Stimulated activated naive CD8-positive, alpha-beta T cell treated with anti-CD3 and anti-CD28 coated beads, Interleukin-15, amount 100 ng/mL, for 72 hours (primary cell): ENCODE results near the gene CD1B.
A peak's percentile ranks its signal among the peaks of the same experiment; 100 is the strongest.
"Not testable (repeated sequence)": the region's sequence is repeated elsewhere in the genome, so short reads cannot be mapped to it uniquely, and the experiment has no call there.

Experiments
- ATAC-seq: fragments of 150-1000 bp; cut with Tn5 transposase; 2 replicates; pipeline ENCODE4 v1.10.0; 2021; ENCODE audit warnings: mild to moderate bottlenecking, moderate library complexity
- DNase-seq, 2 donors: peaks; one replicate each; pipeline ENCODE4 v3.0.0; 2021 to 2022
- H3K27ac Mint-ChIP-seq, 2 donors: one replicate each; pipeline ENCODE4 v1.8.0; 2022; ENCODE audit warnings: mild to moderate bottlenecking in 2 of 2, mixed read lengths in 2 of 2, moderate library complexity in 2 of 2
- H3K27me3 Mint-ChIP-seq: one replicate; pipeline ENCODE4 v1.8.0; 2022; ENCODE audit warnings: mixed read lengths
- H3K4me1 Mint-ChIP-seq: one replicate; pipeline ENCODE4 v1.8.0; 2022; ENCODE audit warnings: mild to moderate bottlenecking, mixed read lengths
- H3K4me3 Mint-ChIP-seq, 2 donors: one replicate each; pipeline ENCODE4 v1.8.0; 2022; ENCODE audit warnings: mild to moderate bottlenecking in 2 of 2, mixed read lengths in 2 of 2, moderate library complexity in 1 of 2
- H3K9me3 Mint-ChIP-seq, 2 donors: one replicate each; pipeline ENCODE4 v1.8.0; 2022; ENCODE audit warnings: mixed read lengths in 2 of 2

Gene CD1B

GRCh38 chr1:158286487-158286886, 44.8 kb downstream of the CD1B start:
- H3K4me1 Mint-ChIP-seq, result peaks cover 22% of the 10 kb centered on the region
- ATAC-seq (peak; percentile 35), DNase-seq (no peak)
- H3K27ac Mint-ChIP-seq, result peak overlapping the region in 1 of 2 donors; percentile 94
- H3K27me3 Mint-ChIP-seq, result peaks cover 20% of the 10 kb centered on the region
- peaks cover 9 to 10% of the 10 kb centered on the region in 2 donors for H3K9me3 Mint-ChIP-seq
- peak overlapping the region in 1 of 2 donors; percentile 47 for H3K4me3 Mint-ChIP-seq

- peak overlapping the region; percentile 35 to 57 for H3K4me3 Mint-ChIP-seq
- H3K4me1 Mint-ChIP-seq, result peaks cover 22% of the 10 kb centered on the region
- DNase-seq, result peak in 1 of 2 donors; percentile 13
- H3K27me3 Mint-ChIP-seq, result peaks cover 20% of the 10 kb centered on the region
- ATAC-seq, result peak; percentile 62
- peaks cover 10 to 17% of the 10 kb centered on the region in 2 donors for H3K9me3 Mint-ChIP-seq
- peak overlapping the region; percentile 5 to 71 for H3K27ac Mint-ChIP-seq
Observed at GRCh38 chr1:158285756-158286241, 45.5 kb downstream of the CD1B start.

- no peak for DNase-seq
- H3K27me3 Mint-ChIP-seq, result peaks cover 20% of the 10 kb centered on the region
- ATAC-seq, result peak; percentile 80
- no peak overlapping the region for H3K4me3 Mint-ChIP-seq
- peaks cover 22% of the 10 kb centered on the region for H3K4me1 Mint-ChIP-seq
- H3K27ac Mint-ChIP-seq, result no peak overlapping the region
- H3K9me3 Mint-ChIP-seq, result peaks cover 11 to 17% of the 10 kb centered on the region in 2 donors
Observed at GRCh38 chr1:158283965-158284364, 47.4 kb downstream of the CD1B start.

GRCh38 chr1:158282421-158282820, 48.9 kb downstream of the CD1B start:
- H3K27ac Mint-ChIP-seq, ATAC-seq, DNase-seq, H3K4me3 Mint-ChIP-seq: not testable (repeated sequence)
- Mint-ChIP-seq H3K9me3 (peaks cover 16 to 17% of the 10 kb centered on the region in 2 donors), H3K27me3 (peaks cover 20% of the 10 kb centered on the region), H3K4me1 (peaks cover 22% of the 10 kb centered on the region)
